Esophagus mucosa (tissue), 1 donor: Measurements from ENCODE around the gene CCL17. TPM values are rescaled to one million over a fixed set of nuclear protein-coding genes. Genes with fewer than 3 reads are reported as not detected.
"Not testable (repeated sequence)": the region's sequence is repeated elsewhere in the genome, so short reads cannot be mapped to it uniquely, and the experiment has no call there.

ENCODE experiments used
- ATAC-seq: fragments of 200-7000 bp; cut with Tn5 transposase; one replicate; pipeline ENCODE4 v1.9.1; 2020
- total RNA-seq: library from RNA; stranded (reverse); gene quantifications from one replicate; pipeline ENCODE4 v1.2.4, GENCODE V29; 2023
- donor health status: DM: yes; HTN: yes; CAD: no.

CCL17 gene
- total RNA-seq = 1.6 TPM

DNA sequence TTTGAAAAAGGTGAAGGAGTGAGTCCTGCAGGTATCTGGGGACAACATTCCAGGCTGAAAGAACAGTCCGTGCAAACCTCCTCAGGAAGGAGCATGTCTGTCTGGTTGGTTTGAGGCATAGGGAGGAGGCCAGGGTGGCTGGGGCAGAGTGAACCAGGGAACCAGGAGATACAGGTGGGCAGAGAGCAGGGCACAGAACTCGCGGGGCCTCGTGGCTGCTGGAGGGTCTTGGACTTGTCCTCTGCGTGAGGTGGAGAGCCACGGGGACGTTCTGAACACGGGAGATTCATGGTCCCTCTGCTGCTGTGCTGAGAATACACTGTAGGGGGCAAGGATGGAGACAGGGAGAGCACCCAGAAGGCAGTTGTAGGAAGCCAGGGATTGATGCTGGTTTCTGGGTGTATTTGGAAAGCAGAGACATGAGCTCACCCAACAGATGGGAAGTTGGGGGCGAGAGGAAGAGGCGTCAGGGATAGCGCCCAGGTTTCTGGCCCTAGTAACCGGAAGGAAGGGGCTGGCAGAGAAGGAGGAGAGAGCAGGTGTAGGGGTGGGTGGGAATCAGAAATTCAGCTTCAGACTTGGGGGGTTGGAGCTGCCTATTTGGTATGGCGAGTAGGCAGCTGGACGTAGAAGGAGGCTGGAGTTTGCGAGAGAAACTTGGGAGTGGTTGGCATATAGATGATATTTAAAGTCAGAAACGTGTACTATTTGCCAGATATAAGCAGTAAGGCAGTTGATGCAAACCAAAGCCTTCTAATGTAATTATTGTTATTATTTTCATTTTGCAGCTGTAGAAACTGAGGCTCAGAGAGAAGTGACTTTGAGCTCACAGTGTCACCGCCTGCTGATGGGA is at the start of gene CCL17:
CCL17 (plus strand) TSS at position 803 of the 853 bp plus-strand sequence. CDS start 9,166 bp downstream, outside the sequence.
- no peak for ATAC-seq

DNA sequence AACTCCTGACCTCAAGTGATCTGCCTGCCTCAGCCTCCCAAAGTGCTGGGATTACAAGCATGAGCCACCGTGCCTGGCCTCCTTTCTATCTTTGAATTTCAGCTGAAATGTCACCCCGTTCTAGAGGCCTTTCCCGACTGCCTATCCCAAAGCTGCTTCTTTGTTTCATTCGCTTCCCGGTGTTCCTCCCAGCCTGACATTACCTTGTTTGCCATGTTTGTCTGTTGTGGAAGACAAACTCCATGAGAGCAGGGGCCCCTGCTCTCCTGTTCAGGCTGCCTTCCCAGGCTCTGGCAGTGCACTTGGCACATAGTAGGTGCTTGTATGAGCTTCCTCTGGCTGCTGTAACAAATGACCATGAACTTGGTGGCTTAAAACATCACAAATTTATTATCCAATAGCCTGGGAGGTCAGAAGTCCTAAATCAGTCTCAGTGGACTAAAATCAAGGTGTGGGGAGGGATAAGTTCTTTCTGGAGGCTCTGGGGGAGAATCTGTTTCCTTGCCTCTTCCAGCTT is 48.6 kb upstream of the CCL17 start:
- no peak for ATAC-seq

GRCh38 chr16:57356547-57356946 is 48.0 kb upstream of the CCL17 start:
- no peak for ATAC-seq

- peak; percentile 3 for ATAC-seq
Measured at GRCh38 chr16:57357330-57358085, 47.1 kb upstream of the CCL17 start.

DNA sequence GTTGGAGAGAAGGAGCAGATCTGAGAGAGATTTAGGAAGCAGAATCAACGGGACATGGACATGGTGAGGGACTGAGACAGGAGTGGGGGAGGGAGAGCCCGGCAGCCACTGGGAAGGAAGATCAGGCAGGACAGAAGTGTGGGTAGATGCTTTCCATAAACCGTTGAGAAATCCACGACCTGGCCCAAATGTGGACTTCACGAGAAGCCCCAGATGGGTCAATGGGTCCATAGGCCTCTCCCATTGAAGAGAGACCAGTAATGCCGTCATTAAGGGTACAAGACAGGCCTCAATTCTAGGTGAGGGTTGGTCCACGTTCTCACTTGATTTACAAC is 46.5 kb upstream of the CCL17 start:
- ATAC-seq = no peak

GRCh38 chr16:57358527-57359095 is 46.0 kb upstream of the CCL17 start, which contains the start of gene CCL22:
CCL22 (plus strand) TSS chr16:57358783; CDS start chr16:57358817, 34 bp downstream.
- peak; percentile 54 for ATAC-seq

GRCh38 chr16:57360321-57360935 is 44.1 kb upstream of the CCL17 start:
- ATAC-seq = no peak

GRCh38 chr16:57361404-57361803 is 43.2 kb upstream of the CCL17 start:
- peak; percentile 46 for ATAC-seq

GRCh38 chr16:57364143-57364542 is 40.4 kb upstream of the CCL17 start:
- ATAC-seq = no peak

DNA sequence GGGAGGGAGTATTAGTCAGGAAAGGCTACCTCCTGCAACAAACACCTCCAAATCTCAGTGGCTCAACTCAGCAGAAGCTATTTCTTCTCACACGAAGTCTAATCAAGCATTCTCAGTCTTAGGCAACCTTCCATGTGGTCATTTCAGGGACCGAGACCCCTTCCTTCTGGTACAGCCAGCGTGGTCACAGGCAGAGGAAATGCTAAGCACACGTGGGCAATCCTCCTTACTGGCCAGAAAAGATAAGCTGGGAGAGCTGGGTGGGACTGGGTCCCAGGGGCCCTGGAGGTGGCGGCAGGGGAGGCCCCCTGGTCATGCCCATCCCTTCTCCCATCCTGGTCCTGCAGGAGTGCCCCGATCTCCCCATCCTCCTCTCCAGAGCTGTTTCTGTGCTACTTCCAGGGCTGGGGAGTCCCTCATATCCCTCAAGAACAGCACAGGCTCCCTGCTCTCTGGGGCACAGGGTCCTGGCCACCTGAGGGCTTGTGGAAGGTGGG is 38.0 kb upstream of the CCL17 start:
- ATAC-seq = peak; percentile 5

DNA sequence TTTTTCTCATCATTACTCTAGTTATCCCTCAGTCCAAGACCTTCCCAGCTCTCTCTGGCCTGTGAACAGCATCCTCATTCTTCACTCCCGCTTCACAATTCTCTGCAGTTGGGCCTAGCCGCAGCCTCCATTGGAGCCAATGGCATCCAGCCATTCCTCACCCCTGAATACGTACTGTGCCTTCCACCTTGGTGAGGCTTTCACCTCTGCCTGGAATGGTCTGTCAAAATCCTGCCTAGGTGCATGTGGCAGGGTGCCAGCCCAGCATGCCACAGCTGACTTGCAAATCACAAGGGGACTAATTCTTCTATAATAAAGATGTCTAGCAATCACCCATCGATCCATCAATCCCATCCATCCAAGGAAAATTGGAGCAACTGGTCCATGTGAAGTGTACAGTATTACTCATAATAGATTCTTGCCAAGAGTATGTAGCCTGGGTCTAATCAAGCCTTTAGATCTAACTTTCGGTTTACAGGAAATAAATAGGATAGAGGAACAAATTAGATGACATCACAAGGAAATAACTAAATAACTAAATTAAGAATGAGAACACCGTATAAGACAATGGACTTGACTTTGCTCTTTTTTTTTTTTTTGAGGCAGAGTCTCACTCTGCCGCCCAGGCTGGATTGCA is 37.3 kb upstream of the CCL17 start:
- peak; percentile 65 for ATAC-seq

GRCh38 chr16:57371494-57372371 is 32.8 kb upstream of the CCL17 start:
- ATAC-seq = peak; percentile 45

DNA sequence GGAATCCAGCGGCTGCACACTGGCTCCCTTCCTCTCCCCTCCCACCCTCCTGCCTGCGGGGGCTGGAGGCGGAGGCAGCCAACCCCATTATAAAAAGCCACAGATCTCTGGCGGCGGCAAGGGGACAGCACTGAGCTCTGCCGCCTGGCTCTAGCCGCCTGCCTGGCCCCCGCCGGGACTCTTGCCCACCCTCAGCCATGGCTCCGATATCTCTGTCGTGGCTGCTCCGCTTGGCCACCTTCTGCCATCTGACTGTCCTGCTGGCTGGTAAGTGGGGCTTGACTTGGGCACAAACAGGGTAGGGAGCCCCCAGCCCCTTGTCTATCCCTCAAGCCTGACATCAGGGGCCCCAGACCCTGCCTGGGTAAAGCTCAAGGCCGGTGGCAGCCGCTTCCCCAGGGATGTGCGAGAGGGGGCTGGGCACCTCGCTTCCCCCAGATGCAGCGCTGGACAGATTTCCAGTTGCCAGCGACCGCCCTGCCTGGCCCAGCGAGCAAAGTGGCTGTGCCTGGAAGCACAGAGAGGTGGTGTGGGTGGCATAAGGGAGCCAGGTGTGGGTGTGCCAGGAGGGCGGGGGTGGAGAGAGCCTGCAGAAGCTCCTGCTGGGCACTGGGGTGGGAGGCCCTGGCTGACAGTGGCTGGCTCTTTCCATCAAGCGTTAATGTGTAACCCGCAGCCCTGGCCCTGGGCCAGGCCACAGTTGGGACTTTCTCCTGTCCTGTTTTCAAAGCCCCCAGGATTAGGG is 32.0 kb upstream of the CCL17 start, which contains the start of gene CX3CL1:
CX3CL1 (plus strand) TSS at position 119 of the 745 bp plus-strand sequence; CDS start at position 198, 79 bp downstream.
- ATAC-seq = peak; percentile 41

- no peak for ATAC-seq
Measured at GRCh38 chr16:57373117-57373947, 31.2 kb upstream of the CCL17 start.

DNA sequence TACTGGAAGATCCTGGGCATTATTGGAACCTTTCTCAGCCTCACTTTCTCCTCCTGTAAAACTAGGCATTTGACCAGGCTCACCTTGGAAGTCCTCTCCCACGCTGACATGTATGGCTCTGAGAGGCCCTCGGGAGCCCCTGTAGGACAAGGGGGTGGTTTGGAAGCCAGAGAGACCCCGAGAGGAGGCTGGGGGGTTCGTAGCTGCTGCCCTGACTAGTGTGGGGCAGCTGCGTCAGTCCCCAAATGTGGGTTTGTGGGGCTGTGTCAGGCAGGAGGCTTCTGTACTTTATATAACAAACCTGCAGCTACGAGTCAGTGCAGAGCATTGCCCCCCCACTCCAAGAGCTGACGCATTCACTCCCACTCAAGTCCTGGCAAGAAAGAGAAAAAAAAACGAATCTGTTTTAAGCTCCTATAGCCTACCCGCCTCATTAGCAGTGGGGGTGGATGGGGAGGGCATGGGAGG is 30.5 kb upstream of the CCL17 start:
- ATAC-seq = peak; percentile 63

- ATAC-seq = not testable (repeated sequence)
Measured at GRCh38 chr16:57374925-57375465, 29.6 kb upstream of the CCL17 start.

DNA sequence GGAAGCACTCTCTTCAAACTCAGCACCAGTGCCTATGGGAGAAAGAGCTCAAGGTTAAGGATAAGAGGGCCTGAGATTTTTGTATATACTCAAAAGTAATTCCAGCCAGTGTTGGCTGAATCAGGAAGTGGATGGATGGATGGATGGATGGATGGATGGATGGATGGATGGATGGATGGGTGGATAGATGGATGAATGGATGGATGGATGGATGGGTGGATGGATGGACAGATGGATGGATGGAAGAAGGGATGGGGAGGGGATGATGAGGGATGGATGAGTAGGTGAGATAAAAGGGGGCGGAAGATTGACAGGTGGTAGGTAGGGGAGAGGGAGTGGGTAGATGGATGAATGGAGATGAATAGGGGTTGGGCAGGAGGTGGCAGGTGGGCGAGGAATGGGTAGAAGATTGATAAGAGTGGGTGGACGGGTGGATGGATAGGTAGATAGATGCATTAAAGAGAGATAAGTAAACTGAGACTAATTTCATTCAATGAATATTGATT is 28.2 kb upstream of the CCL17 start:
- no peak for ATAC-seq
